GM06990 (cell line): ENCODE data around the gene ACKR2.

ENCODE experiments used
- DNase-seq: peaks from one replicate; pipeline ENCODE4 v3.0.0-alpha.2; 2011; ENCODE audit not compliant: insufficient read length; ENCODE audit errors: extremely low read depth
- H3K27me3 ChIP-seq: replicated peaks from 2 replicates; pipeline ENCODE4 v1.6.0; 2011; ENCODE audit warnings: low read length; ENCODE audit not compliant: control insufficient read depth, insufficient read depth
- H3K36me3 ChIP-seq: 2 replicates; pipeline ENCODE4 v1.5.1; 2011; ENCODE audit warnings: low read length; ENCODE audit not compliant: control insufficient read depth, insufficient read depth
- H3K4me3 ChIP-seq: replicated peaks from 2 replicates; pipeline ENCODE4 v1.5.1; 2011; ENCODE audit warnings: low read depth, mild to moderate bottlenecking, control low read depth, low read length
- TF ChIP-seq, protein P1 (sequence below): IDR thresholded peaks from 2 replicates; pipeline ENCODE4 v1.5.1; 2011; ENCODE audit warnings: low read length, control low read depth, mild to moderate bottlenecking, inconsistent platforms; ENCODE audit not compliant: insufficient read depth, poor library complexity, severe bottlenecking

Gene ACKR2

DNA sequence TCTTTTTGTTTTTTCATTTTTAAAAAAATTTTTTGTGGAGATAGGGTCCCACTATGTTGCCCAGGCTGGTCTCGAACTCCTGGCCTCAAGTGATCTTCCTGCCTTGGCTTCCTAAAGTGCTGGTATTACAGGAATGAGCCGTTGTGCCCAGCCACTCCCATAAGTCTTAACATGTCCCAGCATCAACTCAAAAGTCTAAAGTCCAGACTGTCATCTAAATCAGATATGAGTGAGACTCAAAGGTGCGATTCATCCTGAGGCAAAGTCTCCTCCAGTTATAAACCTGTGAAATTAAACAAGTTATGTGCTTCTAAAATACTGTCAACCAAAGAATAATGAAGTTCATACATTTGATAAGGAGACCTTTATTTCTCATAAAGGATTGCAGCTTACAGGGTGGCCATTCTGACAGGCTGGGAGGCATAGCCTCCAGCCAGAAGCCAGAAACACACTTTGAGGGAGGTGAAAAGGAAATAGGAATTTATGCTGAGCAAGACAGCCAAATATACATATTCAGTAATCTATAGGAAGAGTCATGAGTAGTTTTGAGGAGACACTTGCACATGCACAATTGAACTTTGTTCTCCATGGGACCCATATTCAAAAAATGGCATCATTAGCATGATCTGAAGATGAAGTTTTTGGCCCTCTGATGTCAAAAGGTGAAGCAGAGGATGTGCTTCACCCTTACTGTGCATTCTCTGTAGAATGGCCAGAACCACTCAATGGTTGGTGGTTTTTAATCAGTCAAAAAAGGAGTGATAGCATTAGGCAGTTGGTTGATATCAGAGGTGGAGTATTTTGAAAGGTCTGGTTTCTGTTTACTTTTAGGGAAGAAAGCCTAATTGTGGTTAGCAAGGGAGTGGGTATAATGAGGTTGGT is 85.7 kb downstream of the ACKR2 start:
- Histone ChIP-seq H3K36me3 (no peaks in the 10 kb centered on the region), H3K4me3 (no peak overlapping the region), H3K27me3 (no peaks in the 10 kb centered on the region)
- DNase-seq: no peak
- TF ChIP-seq, protein P1, sequence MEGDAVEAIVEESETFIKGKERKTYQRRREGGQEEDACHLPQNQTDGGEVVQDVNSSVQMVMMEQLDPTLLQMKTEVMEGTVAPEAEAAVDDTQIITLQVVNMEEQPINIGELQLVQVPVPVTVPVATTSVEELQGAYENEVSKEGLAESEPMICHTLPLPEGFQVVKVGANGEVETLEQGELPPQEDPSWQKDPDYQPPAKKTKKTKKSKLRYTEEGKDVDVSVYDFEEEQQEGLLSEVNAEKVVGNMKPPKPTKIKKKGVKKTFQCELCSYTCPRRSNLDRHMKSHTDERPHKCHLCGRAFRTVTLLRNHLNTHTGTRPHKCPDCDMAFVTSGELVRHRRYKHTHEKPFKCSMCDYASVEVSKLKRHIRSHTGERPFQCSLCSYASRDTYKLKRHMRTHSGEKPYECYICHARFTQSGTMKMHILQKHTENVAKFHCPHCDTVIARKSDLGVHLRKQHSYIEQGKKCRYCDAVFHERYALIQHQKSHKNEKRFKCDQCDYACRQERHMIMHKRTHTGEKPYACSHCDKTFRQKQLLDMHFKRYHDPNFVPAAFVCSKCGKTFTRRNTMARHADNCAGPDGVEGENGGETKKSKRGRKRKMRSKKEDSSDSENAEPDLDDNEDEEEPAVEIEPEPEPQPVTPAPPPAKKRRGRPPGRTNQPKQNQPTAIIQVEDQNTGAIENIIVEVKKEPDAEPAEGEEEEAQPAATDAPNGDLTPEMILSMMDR: no peak

DNA sequence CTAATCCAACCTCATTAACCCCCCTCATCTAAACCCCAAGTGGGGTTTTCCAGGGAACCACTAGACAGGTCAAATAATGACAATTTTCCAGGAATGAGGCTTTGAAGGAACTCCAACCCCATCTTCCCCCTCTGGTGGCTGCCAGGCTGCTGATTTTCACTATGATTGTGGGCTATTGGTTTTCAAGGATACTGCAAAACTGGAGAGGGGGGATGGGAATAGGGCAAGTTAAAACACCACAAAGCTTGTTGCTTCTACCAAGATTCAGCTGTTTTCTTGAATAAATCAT is 86.3 kb downstream of the ACKR2 start:
- no peak for DNase-seq
- TF ChIP-seq, protein P1: no peak
- Histone ChIP-seq H3K27me3 (no peaks in the 10 kb centered on the region), H3K36me3 (no peaks in the 10 kb centered on the region), H3K4me3 (no peak overlapping the region)

DNA sequence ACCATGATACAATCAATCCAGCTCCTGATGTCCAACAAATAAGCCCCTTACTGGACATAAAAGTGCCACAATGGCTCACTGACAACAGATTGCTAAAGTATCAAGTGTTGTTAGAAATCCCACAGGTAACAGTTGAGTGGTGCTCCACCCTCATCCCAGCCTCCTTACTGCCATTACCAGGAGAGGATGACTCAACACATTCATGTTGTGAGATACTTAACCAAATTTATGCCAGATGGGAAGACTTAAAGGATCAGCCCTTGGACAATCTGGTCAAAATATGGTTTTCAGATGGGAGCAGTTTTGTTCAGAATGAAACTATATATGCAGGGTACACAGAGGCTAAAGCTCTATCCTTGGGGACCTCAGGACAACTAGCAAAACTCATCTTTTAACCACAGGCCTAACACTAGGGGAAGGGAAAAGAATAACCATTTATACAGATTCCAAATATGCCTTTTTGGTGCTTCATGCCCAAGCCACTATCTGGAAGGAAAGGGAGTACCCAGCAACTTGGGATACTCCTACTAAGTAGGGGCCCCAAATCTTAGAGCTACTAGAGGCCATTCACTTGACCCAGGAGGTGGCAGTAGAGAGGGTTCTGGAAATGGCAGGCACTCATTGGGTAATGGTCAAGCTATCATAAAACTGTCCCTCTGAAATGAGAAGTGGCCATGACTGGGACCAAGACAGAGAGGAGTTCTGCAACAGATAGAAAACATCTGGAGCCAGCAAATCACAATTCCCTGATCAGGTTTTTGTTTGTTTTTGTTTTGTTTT is 89.8 kb downstream of the ACKR2 start:
- no peaks in the 10 kb centered on the region for H3K27me3 ChIP-seq
- no peak for DNase-seq
- H3K4me3 ChIP-seq: no peak overlapping the region
- TF ChIP-seq, protein P1: peak; percentile 13
- no peaks in the 10 kb centered on the region for H3K36me3 ChIP-seq

DNA sequence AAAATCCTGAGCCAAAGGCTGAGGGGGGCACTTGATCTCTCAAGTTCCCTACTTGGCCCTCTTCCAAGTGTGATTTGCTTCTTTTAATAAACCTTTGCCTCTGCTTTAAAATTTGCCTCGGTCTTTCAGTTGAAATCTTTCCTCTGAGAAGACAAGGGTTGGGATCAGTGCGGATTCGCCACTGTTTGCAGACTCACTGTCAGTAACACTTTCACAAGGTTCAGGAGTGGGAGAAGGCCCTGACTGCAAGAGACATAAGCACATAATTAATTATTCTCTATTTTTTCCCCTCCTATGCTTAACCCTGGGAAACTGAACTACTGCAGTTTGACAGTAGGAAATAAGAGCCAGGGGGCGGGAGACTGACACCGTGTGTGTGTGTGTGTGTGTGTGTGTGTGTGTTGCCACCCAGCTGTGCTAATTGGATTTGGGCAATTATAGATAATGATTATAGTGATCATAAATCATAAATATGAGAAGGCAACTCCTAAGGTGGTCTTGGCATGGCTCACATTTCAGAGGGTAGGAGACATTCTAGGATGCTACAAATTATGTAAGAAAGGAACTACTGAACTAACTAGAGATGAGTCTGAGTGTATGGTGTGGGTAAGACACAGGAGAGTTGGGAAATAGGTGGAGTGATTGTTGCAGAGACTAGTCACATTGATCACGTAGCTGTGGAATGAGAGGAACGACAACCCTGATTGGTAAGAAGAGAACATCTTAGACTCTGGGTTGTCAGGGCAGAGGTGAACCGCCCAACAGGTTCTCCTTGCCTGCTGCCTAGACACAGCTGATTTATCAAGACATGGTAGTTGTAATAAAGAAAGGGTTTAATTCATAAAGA is 91.2 kb downstream of the ACKR2 start:
- H3K36me3 ChIP-seq: no peaks in the 10 kb centered on the region
- no peak overlapping the region for H3K4me3 ChIP-seq
- no peaks in the 10 kb centered on the region for H3K27me3 ChIP-seq
- TF ChIP-seq, protein P1: no peak
- no peak for DNase-seq

DNA sequence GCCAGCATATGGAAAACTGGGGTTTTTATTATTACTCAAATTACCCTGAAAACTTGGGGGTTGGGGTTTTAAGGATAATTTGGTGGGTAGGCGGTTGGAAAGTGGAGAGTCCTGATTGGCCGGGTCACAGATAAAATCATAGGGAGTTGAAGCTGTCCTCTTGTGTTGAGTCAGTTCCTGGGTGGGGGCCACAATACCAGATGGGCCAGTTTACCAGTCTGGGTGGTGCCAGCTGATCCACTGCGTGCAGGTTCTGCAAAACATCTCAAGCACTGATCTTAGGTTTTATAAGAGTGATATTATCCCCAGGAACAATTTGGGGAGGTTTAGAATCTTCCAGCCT is 91.8 kb downstream of the ACKR2 start:
- H3K4me3 ChIP-seq: no peak overlapping the region
- DNase-seq: no peak
- TF ChIP-seq, protein P1: no peak
- H3K27me3 ChIP-seq: peaks cover 2% of the 10 kb centered on the region; the same call in 1 of the 2 replicates
- no peaks in the 10 kb centered on the region for H3K36me3 ChIP-seq
